GM23338 (cell line): ENCODE data around the gene NBPF12. TPM values are rescaled to one million over a fixed set of nuclear protein-coding genes. Genes with fewer than 3 reads are reported as not detected.
"Not testable (repeated sequence)": the region's sequence is repeated elsewhere in the genome, so short reads cannot be mapped to it uniquely, and the experiment has no call there.

ENCODE experiments used
- ATAC-seq: fragments of 200-7000 bp; cut with Tn5 transposase; 3 replicates; pipeline ENCODE4 v1.9.1; 2020
- DNase-seq: peaks from one replicate; pipeline ENCODE4 v3.0.0-alpha.2; 2015; ENCODE audit warnings: low spot score
- H2AFZ ChIP-seq: fragments of 200-600 bp; sonication (generic); 2 replicates; pipeline ENCODE4 v1.8.0; 2016; ENCODE audit warnings: antibody characterized with exemption, mild to moderate bottlenecking, moderate library complexity
- H3F3A ChIP-seq: fragments of 200-600 bp; sonication (generic); replicated peaks from 2 replicates; pipeline ENCODE4 v1.8.0; 2017; ENCODE audit warnings: antibody characterized with exemption, mixed run types, low read depth
- H3K27ac ChIP-seq: fragments of 200-600 bp; sonication (generic); 2 replicates; pipeline ENCODE4 v1.6.1; 2016; ENCODE audit warnings: low read depth
- H3K27me3 ChIP-seq: fragments of 200-600 bp; sonication (generic); 2 replicates; pipeline ENCODE4 v1.8.0; 2016; ENCODE audit warnings: mild to moderate bottlenecking, mixed run types, moderate library complexity; ENCODE audit not compliant: insufficient read depth
- H3K36me3 ChIP-seq: fragments of 200-600 bp; sonication (generic); 2 replicates; pipeline ENCODE4 v1.8.0; 2016; ENCODE audit warnings: mild to moderate bottlenecking; ENCODE audit not compliant: insufficient read depth
- H3K4me1 ChIP-seq: fragments of 200-600 bp; sonication (generic); 2 replicates; pipeline ENCODE4 v1.8.0; 2016; ENCODE audit warnings: mild to moderate bottlenecking, moderate library complexity; ENCODE audit not compliant: insufficient read depth
- H3K4me2 ChIP-seq: fragments of 200-600 bp; sonication (generic); 2 replicates; pipeline ENCODE4 v1.7.1; 2017; ENCODE audit warnings: mixed run types
- H3K4me3 ChIP-seq: fragments of 200-600 bp; sonication (generic); 2 replicates; pipeline ENCODE4 v1.6.1; 2016; ENCODE audit warnings: mixed run types
- H3K79me2 ChIP-seq: fragments of 200-600 bp; sonication (generic); replicated peaks from 2 replicates; pipeline ENCODE4 v1.8.0; 2017; ENCODE audit warnings: mild to moderate bottlenecking; ENCODE audit not compliant: insufficient read depth
- H3K9me2 ChIP-seq: fragments of 200-600 bp; sonication (generic); 2 replicates; pipeline ENCODE4 v1.8.0; 2017; ENCODE audit not compliant: insufficient read depth
- H4K20me1 ChIP-seq: fragments of 200-600 bp; sonication (generic); replicated peaks from 2 replicates; pipeline ENCODE4 v1.8.0; 2017; ENCODE audit warnings: mild to moderate bottlenecking; ENCODE audit not compliant: insufficient read depth
- H3K27ac Mint-ChIP-seq: 2 replicates; pipeline ENCODE4 v1.8.0; 2020; ENCODE audit warnings: inconsistent platforms, mild to moderate bottlenecking, moderate library complexity, mixed read lengths
- H3K27me3 Mint-ChIP-seq: 3 replicates; pipeline ENCODE4 v1.8.0; 2022; ENCODE audit warnings: low read depth, mild to moderate bottlenecking, moderate library complexity, mixed read lengths, inconsistent platforms; ENCODE audit not compliant: insufficient read depth, poor library complexity
- H3K36me3 Mint-ChIP-seq: 3 replicates; pipeline ENCODE4 v1.8.0; 2021; ENCODE audit warnings: low read depth, mild to moderate bottlenecking, inconsistent platforms, moderate library complexity, mixed read lengths
- H3K4me1 Mint-ChIP-seq: 3 replicates; pipeline ENCODE4 v1.8.0; 2020; ENCODE audit warnings: mild to moderate bottlenecking, inconsistent platforms, mixed read lengths
- H3K4me3 Mint-ChIP-seq: 3 replicates; pipeline ENCODE4 v1.8.0; 2021; ENCODE audit warnings: moderate library complexity, mild to moderate bottlenecking, inconsistent platforms, mixed read lengths
- H3K9me3 Mint-ChIP-seq: 3 replicates; pipeline ENCODE4 v1.8.0; 2020; ENCODE audit warnings: moderate library complexity, mild to moderate bottlenecking, inconsistent platforms, mixed read lengths
- POLR2AphosphoS5 ChIP-seq: IDR thresholded peaks from 2 replicates; pipeline ENCODE4 v1.6.1; 2016; ENCODE audit warnings: antibody characterized with exemption, low read depth
- long read RNA-seq: library from polyadenylated mRNA; unstranded; transcript quantifications from one replicate; pipeline ENCODE4 v2.0.0, GENCODE V29; 2020; ENCODE audit not compliant: unreplicated experiment
- polyA plus RNA-seq: library from polyadenylated mRNA; unstranded; fragments of >200 nt; fragmentation: Nextera tagmentation; extraction: Ambion mirVana; gene quantifications from 2 replicates; pipeline ENCODE4 v1.2.1, GENCODE V29; 2016
- total RNA-seq: library from RNA; depleted of rRNA; stranded (reverse); fragments of >200 nt; shearing (Covaris generic); gene quantifications from 2 replicates; pipeline ENCODE4 v1.2.3, GENCODE V29; 2014; rRNA removed

NBPF12 gene, protein sequence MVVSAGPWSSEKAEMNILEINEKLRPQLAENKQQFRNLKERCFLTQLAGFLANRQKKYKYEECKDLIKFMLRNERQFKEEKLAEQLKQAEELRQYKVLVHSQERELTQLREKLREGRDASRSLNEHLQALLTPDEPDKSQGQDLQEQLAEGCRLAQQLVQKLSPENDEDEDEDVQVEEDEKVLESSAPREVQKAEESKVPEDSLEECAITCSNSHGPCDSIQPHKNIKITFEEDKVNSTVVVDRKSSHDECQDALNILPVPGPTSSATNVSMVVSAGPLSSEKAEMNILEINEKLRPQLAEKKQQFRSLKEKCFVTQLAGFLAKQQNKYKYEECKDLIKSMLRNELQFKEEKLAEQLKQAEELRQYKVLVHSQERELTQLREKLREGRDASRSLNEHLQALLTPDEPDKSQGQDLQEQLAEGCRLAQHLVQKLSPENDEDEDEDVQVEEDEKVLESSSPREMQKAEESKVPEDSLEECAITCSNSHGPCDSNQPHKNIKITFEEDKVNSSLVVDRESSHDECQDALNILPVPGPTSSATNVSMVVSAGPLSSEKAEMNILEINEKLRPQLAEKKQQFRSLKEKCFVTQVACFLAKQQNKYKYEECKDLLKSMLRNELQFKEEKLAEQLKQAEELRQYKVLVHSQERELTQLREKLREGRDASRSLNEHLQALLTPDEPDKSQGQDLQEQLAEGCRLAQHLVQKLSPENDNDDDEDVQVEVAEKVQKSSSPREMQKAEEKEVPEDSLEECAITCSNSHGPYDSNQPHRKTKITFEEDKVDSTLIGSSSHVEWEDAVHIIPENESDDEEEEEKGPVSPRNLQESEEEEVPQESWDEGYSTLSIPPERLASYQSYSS (N-terminal part only)
- total RNA-seq, result 5.0 and 6.8 TPM in 2 replicates
- 3.1 and 3.4 TPM in 2 replicates for polyA plus RNA-seq
- long read RNA-seq, partial matches to known transcripts, result 0 of 2 reads
- long read RNA-seq, other reads (novel, unspliced or antisense), result 2 of 2 reads

DNA sequence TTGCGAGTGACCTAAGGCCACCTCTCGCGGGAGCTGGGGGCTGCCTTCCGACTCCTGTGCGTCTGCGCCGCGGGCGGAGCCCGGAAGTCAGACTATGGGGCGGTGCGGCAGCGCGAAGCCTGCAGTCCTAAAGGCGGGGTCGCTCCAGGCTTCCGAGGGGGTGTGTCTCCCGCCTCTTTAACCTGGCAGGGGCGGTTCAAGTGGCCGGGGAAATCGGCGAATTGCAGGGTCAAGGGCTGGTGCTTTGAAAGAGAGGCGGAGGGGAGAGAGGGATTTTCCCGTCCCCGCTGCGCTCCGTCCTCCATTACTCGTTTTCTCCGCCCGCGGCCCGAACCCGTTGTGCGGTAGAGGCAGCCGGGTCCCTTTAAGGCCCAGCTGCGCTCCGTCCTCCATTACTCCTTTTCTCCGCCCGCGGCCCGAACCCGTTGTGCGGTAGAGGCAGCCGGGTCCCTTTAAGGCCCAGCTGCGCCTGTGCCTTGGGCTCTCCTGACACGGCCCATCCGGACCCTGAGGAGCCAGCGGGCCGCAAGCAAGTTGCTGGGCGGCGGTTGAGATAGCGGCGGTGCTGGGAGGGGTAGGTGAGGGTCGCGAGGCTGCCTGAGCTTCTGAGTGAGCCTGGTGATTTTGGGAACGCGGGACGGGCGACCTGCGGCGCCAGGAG, at the start of gene NBPF12:
NBPF12 (plus strand) TSS at position 83 of the 661 bp plus-strand sequence. CDS start 21,820 bp downstream, outside the sequence.
- not testable (repeated sequence) for H3K4me1 ChIP-seq, H2AFZ ChIP-seq, H3K4me1 Mint-ChIP-seq, H3K27me3 Mint-ChIP-seq, H3K9me2 ChIP-seq, H3K9me3 Mint-ChIP-seq, H3F3A ChIP-seq, H4K20me1 ChIP-seq, H3K27me3 ChIP-seq, H3K36me3 Mint-ChIP-seq, H3K36me3 ChIP-seq
- peak; percentile 26; the same call in 1 of the 2 replicates for TF ChIP-seq POLR2AphosphoS5
- ATAC-seq (peak; percentile 93), DNase-seq (peak; percentile 91)
- peak within 1 kb of the TSS; percentile 73 for H3K4me3 ChIP-seq
- Mint-ChIP-seq H3K27ac (peak within 1 kb of the TSS; percentile 90), H3K4me3 (peak within 1 kb of the TSS; percentile 89)
- peak within 1 kb of the TSS; percentile 90 for H3K4me2 ChIP-seq
- H3K27ac ChIP-seq, result peak within 1 kb of the TSS; percentile 76; the same call in 1 of the 2 replicates
- peaks cover 12% of the 10 kb centered on the region for H3K79me2 ChIP-seq

DNA sequence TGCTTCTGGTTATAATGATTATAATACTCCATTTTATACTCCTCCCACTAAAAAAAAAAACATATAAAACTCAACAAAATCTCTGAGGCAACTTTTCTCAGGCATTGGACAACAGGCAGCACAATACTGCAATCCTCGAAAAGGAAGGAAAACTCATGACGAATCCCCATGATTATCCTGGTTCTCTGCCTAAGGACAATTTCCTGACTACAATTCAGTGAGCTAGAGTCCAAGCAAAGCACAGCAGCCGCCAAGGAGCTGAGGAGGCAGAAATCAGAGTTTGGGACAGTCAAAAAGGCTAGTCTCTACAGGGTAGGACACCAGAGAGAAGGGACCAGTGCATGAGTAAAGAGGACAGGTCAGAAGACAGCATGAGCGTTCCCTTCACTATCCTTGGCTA, 46.8 kb upstream of the NBPF12 start:
- not testable (repeated sequence) for H3K27me3 ChIP-seq, ATAC-seq, H3K27me3 Mint-ChIP-seq, H3K4me2 ChIP-seq, H3K4me3 Mint-ChIP-seq, H3K4me3 ChIP-seq, H3F3A ChIP-seq, DNase-seq, H3K79me2 ChIP-seq, H3K36me3 Mint-ChIP-seq, H3K27ac Mint-ChIP-seq, H3K27ac ChIP-seq, H3K9me2 ChIP-seq, H3K4me1 Mint-ChIP-seq, H3K9me3 Mint-ChIP-seq, H3K36me3 ChIP-seq, H2AFZ ChIP-seq, H4K20me1 ChIP-seq, H3K4me1 ChIP-seq

DNA sequence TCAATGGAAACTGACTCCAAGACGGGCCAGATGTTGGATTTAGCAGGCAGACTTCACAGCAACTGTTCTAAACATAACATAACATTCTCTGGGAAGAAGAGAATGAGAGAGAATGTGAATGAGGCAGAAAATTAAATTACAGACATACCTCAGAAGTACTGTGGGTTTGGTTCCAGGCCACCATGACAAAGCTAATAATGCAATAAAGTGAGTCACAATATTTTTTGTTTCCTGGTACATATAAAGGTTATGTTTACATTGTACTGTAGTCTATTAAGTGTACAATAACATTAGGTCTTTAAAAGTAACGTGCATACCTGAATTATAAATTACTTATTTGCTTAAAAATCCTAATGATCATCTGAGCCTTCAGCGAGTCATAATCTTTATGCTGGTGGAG, 45.8 kb upstream of the NBPF12 start:
- H3K79me2 ChIP-seq, H3K4me2 ChIP-seq, DNase-seq, ATAC-seq, H3K4me3 ChIP-seq, H3K27ac ChIP-seq, H3K4me1 ChIP-seq, H3K27me3 ChIP-seq, H3K27ac Mint-ChIP-seq, H3K36me3 Mint-ChIP-seq, H3K4me1 Mint-ChIP-seq, H3F3A ChIP-seq, H3K27me3 Mint-ChIP-seq, H3K9me2 ChIP-seq, H3K4me3 Mint-ChIP-seq, H3K9me3 Mint-ChIP-seq, H2AFZ ChIP-seq, H4K20me1 ChIP-seq, H3K36me3 ChIP-seq: not testable (repeated sequence)

DNA sequence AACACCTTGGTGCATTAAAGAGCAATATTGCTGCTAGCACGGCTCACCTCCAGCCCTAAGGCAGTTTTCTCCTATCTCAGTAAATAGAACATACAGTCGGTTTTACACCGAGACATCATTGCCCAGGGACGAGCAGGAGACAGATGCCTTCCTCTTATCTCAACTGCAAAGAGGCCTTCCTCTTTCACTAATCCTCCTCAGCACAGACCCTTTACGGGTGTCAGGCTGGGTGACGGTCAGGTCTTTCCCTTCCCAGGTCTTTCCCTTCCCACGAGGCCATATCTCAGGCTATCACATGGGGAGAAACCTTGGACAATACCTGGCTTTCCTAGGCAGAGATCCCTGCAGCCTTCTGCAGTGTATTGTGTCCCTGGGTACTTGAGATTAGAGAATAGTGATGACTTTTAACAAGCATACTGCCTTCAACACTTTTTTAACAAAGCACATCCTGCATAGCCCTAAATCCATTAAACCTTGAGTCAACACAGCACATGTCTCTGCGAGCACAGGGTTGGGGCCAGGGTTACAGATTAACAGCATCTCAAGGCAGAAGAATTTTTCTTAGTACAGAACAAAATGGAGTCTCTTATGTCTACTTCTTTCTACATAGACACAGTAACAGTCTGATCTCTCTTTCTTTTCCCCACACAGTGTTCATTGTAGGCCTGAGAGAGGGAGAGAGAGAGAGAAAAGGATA, 30.4 kb upstream of the NBPF12 start:
- DNase-seq, H3K27me3 Mint-ChIP-seq, H4K20me1 ChIP-seq, H3K4me1 Mint-ChIP-seq, H3K36me3 Mint-ChIP-seq, H3K36me3 ChIP-seq, H2AFZ ChIP-seq, H3F3A ChIP-seq, H3K4me1 ChIP-seq, H3K27ac ChIP-seq, H3K27me3 ChIP-seq, H3K4me2 ChIP-seq, H3K4me3 Mint-ChIP-seq, H3K9me2 ChIP-seq, H3K4me3 ChIP-seq, H3K79me2 ChIP-seq, ATAC-seq, H3K9me3 Mint-ChIP-seq, H3K27ac Mint-ChIP-seq: not testable (repeated sequence)
